GM20431 (cell line): ENCODE measurements around the gene AKAP6.

Experiments used
- in situ Hi-C: fragments of 300-500 bp; cut with MseI, MboI; formaldehyde crosslinking; loops from one replicate; pipeline ENCODE4 v1.15.0; 2020; ENCODE audit warnings: low sequenced_read_pairs; ENCODE audit not compliant: unreplicated experiment

Gene AKAP6

GRCh38 chr14:32399920-32400319 is 70.8 kb downstream of the AKAP6 start:
- in situ Hi-C loops = no loop called here

GRCh38 chr14:32400480-32400879 is 71.4 kb downstream of the AKAP6 start:
- in situ Hi-C loops = no loop called here

GRCh38 chr14:32403021-32403420 is 73.9 kb downstream of the AKAP6 start:
- in situ Hi-C loops = no loop called here

DNA sequence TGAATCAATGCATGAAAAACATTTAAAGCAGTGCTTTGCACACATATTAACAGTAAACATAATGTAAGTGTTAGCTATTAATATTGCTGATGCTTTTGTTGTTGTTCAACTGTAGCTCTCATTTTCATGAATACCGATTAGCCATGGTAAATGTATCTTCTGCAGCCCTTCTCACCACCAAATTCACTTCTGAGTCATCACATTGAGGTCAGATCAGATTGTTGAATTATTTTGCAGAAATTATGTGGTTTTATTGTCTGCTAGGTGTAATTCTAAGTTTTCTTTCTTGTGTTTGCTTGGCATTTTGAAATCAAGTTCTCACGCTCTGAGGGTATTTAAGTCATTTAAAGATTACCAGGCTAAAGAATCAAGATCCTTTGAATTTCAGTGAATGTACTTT is 74.6 kb downstream of the AKAP6 start:
- in situ Hi-C loops = no loop called here

DNA sequence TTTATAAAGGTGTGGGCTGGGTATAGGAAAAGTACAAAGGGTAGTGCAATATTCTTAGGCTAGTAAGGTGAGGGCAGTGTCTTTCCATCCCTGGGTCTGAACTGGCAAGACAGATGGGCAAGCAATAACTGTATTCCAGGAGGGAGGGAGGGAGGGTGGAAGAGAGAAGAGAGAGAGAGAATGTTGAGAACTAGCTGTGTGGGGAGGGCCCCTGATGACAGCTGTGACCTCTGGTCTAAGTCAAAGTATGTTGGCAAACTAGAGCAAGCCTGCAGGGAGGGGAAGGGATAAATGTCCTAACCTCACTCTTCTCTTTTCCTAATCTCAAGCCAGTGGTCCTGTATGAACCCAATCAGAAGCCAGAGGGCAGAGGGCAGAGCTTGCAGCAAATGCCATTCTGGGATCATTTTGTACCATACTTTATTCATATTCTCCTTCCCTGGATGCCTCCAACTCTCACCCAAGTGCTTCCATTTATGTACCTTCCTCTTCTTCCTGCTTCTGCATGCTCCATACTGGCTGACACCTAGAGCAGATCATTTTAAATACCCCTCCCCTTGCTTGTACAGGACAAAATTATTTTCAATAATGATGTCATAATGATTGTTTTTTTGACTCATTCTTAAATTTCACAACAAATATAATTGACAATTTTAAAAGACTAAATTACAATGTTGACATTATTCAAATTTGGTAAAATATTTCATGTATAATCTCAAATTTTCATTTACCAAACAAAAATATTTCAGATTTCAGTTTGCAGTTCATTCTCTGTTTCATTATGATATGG is 75.9 kb downstream of the AKAP6 start:
- in situ Hi-C loops = no loop called here

GRCh38 chr14:32405856-32406255 is 76.8 kb downstream of the AKAP6 start:
- in situ Hi-C loops = no loop called here

DNA sequence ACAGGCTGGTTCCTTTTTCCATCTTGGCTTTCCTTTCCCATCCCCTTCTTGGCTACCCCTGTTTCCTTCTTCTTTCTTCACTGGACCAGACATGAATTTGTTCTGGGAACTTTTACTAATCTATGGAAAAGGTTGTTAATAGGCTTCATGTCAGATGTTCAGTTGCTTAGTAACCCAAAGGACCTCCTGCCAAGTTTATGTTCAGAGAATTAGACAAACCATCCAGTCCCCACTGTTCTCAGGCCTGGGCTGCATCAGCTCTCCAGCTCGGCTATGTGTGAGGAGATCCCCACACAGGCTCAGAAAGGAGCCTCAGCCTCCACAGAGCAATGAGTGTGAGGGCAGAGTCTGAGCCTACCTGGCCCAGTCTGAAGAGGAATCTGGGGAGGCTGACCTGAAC is 78.0 kb downstream of the AKAP6 start:
- in situ Hi-C loops = no loop called here

DNA sequence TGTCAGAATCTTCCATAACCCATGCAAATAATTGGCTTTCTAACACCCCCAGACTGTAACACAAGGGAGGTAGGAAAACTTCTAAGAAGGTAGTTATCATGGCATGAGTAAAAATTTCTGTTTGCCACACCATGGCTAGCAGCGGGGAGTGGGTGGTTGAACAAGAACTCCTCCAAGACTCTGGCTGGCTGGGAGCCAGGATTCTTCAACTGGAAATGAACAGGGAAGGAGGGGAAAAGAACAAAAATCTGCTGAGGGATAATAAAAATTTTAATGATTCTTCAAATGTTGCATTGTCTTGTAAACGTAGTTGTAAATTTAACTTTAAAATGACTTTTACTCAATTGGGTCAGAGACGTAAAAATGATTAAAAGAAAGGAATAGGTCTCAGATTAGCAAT is 78.9 kb downstream of the AKAP6 start:
- in situ Hi-C loops = no loop called here

GRCh38 chr14:32412103-32412502 is 83.0 kb downstream of the AKAP6 start:
- in situ Hi-C loops = no loop called here

DNA sequence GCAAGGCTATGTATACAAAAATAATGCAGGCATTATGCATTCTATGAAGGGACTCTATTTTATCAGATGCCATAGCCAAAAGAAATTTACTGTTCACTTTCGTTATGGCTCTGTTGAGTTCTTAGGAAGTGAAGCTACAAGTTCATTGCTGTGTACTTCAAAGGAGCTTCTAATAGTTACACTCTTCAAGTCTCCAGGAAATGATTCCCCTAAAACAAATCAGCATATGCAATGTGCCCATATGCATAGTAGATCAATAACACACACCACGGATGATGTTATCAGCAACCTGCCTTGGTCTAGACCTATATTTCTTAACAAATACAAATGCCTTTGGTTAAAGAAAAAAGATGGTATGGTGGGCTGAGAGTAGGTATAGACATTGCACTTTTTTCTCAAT is 83.4 kb downstream of the AKAP6 start:
- in situ Hi-C loops = no loop called here

- in situ Hi-C loops = no loop called here
Measured at GRCh38 chr14:32413967-32414640, 85.0 kb downstream of the AKAP6 start.

DNA sequence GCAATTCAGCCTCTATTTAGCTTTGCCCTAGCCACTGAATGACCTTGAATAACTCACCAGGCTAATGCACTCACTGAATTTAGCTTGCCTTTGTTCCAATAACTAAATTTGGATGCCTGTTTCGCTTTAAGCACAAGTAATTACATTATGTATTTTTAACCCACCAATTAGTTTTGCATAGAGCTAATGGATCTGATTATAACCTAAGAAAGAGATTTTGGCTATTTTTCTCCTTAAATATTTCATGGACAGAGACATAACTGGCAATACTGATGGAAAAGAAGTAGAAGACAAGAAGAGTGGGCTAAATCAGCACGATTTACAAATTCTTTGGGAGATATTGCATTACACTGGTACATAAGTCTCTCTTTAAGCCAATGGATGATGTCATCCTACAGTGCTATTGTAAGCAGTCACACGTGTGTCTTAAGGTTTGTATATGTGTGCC is 85.7 kb downstream of the AKAP6 start:
- in situ Hi-C loops = no loop called here

GRCh38 chr14:32417956-32418552 is 89.0 kb downstream of the AKAP6 start:
- in situ Hi-C loops = no loop called here

GRCh38 chr14:32419429-32419828 is 90.3 kb downstream of the AKAP6 start:
- in situ Hi-C loops = no loop called here

DNA sequence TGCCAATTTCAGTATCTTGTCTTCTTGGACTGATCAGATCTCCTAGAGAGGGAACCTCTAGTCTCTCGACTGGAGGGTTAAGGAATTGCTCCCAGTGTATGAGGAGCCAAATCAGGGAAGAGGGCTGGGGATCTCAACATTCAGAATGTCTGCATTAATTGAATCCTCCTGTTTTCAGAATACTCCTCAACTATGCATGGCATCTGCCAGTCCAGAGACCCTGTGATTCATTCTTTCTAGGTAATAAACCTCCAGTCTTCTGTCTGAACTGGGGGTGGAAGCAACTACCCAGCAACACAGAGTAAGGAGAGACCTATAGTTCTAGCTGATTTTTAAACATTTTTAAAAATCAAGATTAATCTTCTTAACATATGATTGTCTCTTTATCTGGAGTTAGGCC is 92.7 kb downstream of the AKAP6 start:
- in situ Hi-C loops = no loop called here

- in situ Hi-C loops = no loop called here
Measured at GRCh38 chr14:32422440-32422839, 93.3 kb downstream of the AKAP6 start.

DNA sequence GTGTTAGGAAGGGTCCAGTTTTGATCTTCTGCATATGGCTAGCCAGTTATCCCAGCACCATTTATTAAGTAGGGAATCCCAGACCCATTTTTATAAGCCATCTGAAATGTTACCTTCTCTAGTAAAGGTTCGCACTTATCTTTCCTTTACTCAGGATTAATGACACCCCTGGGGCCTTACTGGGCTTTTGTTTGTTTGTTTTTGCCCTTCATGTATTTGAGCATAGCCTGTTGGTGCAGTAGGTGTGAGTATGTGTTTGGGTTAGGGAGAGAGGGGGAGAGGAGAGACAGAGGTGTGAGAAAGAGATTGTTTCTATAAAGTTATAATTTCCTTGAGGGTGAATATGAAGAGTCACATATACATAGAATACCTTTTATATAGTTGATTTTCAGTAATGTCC is 96.9 kb downstream of the AKAP6 start:
- in situ Hi-C loops = no loop called here

GRCh38 chr14:32426586-32427388 is 97.7 kb downstream of the AKAP6 start:
- in situ Hi-C loops = no loop called here

GRCh38 chr14:32427726-32428528 is 98.8 kb downstream of the AKAP6 start:
- in situ Hi-C loops = no loop called here

DNA sequence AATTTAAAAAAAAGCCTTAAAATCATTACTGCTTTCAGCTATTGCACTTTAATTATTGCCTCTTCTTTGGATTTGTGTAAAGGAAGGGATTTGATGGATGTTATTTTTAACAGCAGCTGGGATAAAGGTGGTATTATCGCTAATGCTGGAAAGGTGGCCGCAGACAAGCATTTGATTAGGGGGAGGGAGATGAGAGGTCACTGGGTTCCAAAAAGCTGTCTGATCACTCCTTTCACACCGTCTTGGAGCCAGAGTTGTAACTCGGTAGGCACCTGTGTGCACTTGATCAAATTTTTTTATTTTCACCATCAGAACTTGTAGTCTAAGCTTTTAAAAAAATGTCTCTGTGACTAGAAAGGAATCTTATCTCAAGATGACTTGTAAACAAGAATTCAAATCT is 99.8 kb downstream of the AKAP6 start:
- in situ Hi-C loops = no loop called here
